RWPE2 (cell line): ENCODE data around the gene CYFIP2.

Source experiments
- ATAC-seq: fragments of 200-7000 bp; cut with Tn5 transposase; 3 replicates; pipeline ENCODE4 v1.9.1; 2021; ENCODE audit warnings: low read depth
- DNase-seq: peaks from one replicate; pipeline ENCODE4 v3.0.0-alpha.2; 2020; ENCODE audit warnings: low spot score
- H3K27ac ChIP-seq: fragments of 450-650 bp; 2 replicates; pipeline ENCODE4 v1.5.1; 2017; ENCODE audit warnings: mild to moderate bottlenecking; ENCODE audit not compliant: poor library complexity, severe bottlenecking
- H3K27me3 ChIP-seq: fragments of 250-450 bp; sonication (Bioruptor Pico); 2 replicates; pipeline ENCODE4 v1.5.1; 2021; ENCODE audit warnings: mild to moderate bottlenecking, moderate library complexity; ENCODE audit not compliant: insufficient read depth, poor library complexity, severe bottlenecking
- H3K36me3 ChIP-seq: fragments of 250-450 bp; sonication (Bioruptor Pico); 2 replicates; pipeline ENCODE4 v1.5.1; 2020; ENCODE audit warnings: low read depth, mild to moderate bottlenecking, moderate library complexity
- H3K4me1 ChIP-seq: fragments of 250-450 bp; sonication (Bioruptor Pico); 2 replicates; pipeline ENCODE4 v1.5.1; 2021; ENCODE audit warnings: mild to moderate bottlenecking, moderate library complexity; ENCODE audit not compliant: insufficient read depth, poor library complexity, severe bottlenecking
- H3K4me3 ChIP-seq: fragments of 250-450 bp; sonication (Bioruptor Pico); 2 replicates; pipeline ENCODE4 v1.5.1; 2021; ENCODE audit warnings: mild to moderate bottlenecking, moderate library complexity; ENCODE audit not compliant: severe bottlenecking
- H3K9me3 ChIP-seq: fragments of 250-450 bp; sonication (Bioruptor Pico); 2 replicates; pipeline ENCODE4 v1.5.1; 2021; ENCODE audit warnings: mild to moderate bottlenecking, moderate library complexity; ENCODE audit not compliant: severe bottlenecking
- TF ChIP-seq, protein P1 (sequence below): fragments of 450-650 bp; IDR thresholded peaks from one replicate; pipeline ENCODE4 v1.5.1; 2017; ENCODE audit warnings: mild to moderate bottlenecking, moderate library complexity; ENCODE audit not compliant: poor library complexity, severe bottlenecking

CYFIP2 gene

DNA sequence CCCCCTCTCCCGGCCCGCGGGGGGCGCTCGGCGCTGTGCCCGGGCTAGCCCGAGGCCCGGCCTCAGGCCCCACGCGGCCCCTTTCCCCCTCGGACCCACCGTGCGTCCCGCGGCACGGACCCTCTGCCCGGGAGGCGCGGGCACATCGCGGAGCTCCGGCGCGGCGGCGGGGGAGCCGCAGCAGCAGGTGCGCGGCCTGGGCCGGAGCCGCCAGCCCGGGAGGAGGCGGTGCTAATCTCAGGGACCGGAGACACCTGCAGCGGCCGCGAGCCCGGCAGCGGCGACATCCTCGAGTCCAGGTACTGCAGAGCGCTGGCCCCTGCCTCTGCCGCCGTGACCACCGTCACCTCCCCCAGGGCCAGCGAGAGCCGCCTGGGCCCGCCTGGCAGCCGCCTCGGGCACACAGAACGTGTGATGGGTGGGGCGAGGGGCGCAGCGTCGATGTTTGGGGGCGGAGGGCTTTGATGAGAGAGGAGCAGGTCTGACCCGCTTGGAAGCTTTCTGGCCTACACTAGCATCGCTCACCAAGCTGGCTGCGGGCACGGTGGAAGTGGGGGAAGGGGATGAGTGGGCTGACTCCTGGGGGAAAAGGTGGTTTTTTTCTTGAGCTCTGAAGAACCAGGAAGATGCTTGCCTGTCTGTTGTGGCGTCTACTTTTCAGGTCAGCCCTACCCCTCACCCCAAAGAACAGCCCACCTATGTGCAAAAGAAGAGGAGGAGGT is 524 bp downstream of the CYFIP2 start:
- DNase-seq, result no peak
- H3K27ac ChIP-seq, result no peak overlapping the region
- TF ChIP-seq, protein P1, sequence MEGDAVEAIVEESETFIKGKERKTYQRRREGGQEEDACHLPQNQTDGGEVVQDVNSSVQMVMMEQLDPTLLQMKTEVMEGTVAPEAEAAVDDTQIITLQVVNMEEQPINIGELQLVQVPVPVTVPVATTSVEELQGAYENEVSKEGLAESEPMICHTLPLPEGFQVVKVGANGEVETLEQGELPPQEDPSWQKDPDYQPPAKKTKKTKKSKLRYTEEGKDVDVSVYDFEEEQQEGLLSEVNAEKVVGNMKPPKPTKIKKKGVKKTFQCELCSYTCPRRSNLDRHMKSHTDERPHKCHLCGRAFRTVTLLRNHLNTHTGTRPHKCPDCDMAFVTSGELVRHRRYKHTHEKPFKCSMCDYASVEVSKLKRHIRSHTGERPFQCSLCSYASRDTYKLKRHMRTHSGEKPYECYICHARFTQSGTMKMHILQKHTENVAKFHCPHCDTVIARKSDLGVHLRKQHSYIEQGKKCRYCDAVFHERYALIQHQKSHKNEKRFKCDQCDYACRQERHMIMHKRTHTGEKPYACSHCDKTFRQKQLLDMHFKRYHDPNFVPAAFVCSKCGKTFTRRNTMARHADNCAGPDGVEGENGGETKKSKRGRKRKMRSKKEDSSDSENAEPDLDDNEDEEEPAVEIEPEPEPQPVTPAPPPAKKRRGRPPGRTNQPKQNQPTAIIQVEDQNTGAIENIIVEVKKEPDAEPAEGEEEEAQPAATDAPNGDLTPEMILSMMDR, result peak; percentile 11

DNA sequence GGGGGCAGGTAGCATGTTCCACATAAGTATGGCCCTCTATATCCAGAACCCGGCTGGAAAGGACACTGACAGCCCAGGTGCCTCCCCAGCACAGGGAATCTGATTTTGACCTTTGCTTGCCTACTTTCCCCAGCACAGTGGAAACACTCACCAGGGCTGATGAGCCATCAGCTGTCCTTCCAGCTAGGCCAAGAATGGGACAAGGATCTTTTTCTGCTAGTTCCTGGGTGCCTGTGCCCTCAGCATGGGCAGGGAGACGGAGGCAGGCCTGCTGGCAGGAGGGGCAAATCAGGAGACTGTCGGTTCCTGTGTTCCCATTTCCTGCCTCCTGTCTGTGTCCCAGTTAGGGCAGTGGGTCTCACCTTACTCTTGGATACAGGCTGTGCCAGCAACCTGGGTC is 1.1 kb downstream of the CYFIP2 start:
- H3K4me3 ChIP-seq, result no peak overlapping the region

More for the DNA sequence above, 524 bp downstream of the CYFIP2 start:
- H3K36me3 ChIP-seq, result no peaks in the 10 kb centered on the region
- H3K9me3 ChIP-seq, result no peaks in the 10 kb centered on the region
- H3K27me3 ChIP-seq, result peaks cover 38% of the 10 kb centered on the region
- no peaks in the 10 kb centered on the region for H3K4me1 ChIP-seq
- ATAC-seq, result peak; percentile 28
- H3K4me3 ChIP-seq, result peak overlapping the region; percentile 42

DNA sequence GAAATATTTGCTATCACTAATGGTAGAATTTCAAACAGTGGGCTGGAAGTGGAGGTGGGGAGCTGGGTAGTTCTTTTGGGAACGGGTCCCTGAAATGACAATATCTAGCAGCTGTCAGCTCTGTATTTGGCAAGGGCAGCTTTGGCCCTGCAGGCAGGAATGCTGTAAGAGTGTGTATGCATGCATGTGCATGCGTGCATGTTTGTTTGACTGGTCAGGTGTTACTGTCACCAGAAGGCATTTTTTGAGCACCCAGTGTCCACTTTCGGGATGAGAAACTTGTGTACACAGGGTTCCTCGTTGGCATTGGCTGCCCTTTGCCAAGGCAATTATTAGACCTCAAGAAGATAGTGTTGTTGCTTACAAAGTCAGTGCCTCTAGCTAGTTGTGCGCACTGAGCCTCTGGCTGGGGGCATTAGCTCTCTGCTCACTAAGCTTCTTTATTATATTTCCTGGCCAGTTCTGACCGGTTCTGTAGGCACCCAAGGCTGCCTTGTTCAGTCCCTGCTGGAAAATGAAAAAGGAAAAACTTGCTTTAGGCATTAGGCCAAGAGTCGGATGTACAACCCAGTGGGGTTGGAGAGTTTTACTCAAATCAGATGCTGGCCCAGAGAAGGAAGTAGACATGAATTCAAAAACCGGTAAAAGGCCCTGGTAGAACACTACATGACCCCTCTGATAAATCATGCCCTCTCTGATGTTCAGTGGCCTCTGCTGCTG is 2.0 kb downstream of the CYFIP2 start:
- TF ChIP-seq, protein P1, result no peak
- Histone ChIP-seq H3K4me1 (no peaks in the 10 kb centered on the region), H3K4me3 (no peak overlapping the region), H3K27ac (no peak overlapping the region), H3K36me3 (no peaks in the 10 kb centered on the region), H3K9me3 (no peaks in the 10 kb centered on the region), H3K27me3 (peaks cover 34% of the 10 kb centered on the region)
- DNase-seq (no peak), ATAC-seq (no peak)

More for the DNA sequence above, 1.1 kb downstream of the CYFIP2 start:
- H3K9me3 ChIP-seq, result no peaks in the 10 kb centered on the region
- no peaks in the 10 kb centered on the region for H3K4me1 ChIP-seq
- no peak for ATAC-seq
- H3K27ac ChIP-seq, result no peak overlapping the region
- peaks cover 35% of the 10 kb centered on the region for H3K27me3 ChIP-seq
- TF ChIP-seq, protein P1, result no peak
- no peaks in the 10 kb centered on the region for H3K36me3 ChIP-seq
- no peak for DNase-seq

DNA sequence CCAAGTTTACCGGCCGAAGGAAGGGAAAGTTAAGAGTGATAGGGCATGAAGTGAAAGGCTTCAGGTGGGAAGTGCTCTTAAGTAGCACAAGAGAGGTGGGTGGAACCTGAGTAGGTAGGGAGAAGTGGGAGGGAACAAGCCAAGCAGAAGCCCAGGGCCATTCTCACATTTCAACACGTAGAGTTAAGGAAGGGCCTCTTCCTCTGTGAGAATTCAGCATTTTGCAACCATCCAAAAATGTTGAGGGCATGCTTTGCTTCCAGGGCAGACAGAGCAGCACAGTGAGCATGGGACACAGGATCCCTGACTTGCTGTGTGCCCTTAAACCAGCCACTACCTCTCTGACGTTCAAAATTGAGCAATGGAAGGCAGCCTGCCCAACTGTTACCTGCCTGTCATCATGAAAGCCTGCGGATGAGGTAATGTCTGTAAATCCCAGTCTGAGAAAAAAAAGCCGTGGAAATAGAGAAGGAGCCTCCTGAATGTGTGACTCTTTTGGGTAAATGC is 3.3 kb downstream of the CYFIP2 start:
- Histone ChIP-seq H3K27me3 (peaks cover 21% of the 10 kb centered on the region), H3K9me3 (no peaks in the 10 kb centered on the region), H3K4me1 (no peaks in the 10 kb centered on the region), H3K4me3 (no peak overlapping the region), H3K36me3 (no peaks in the 10 kb centered on the region), H3K27ac (no peak overlapping the region)
- DNase-seq (no peak), ATAC-seq (no peak)
- TF ChIP-seq, protein P1, result no peak
